Fibroblast of the aortic adventitia (primary cell): ENCODE results near the gene UBE2L3. TPM values are rescaled to one million over a fixed set of nuclear protein-coding genes. Genes with fewer than 3 reads are reported as not detected.
A peak's percentile ranks its signal among the peaks of the same experiment; 100 is the strongest.
"Not testable (repeated sequence)": the region's sequence is repeated elsewhere in the genome, so short reads cannot be mapped to it uniquely, and the experiment has no call there.

Source experiments
- DNase-seq: peaks from one replicate; pipeline ENCODE4 v3.0.0-alpha.2; 2010; ENCODE audit warnings: low read depth
- H3K4me3 ChIP-seq: 2 replicates; pipeline ENCODE4 v1.5.1; 2011; ENCODE audit warnings: low read depth, mild to moderate bottlenecking, control low read depth, low read length, moderate library complexity
- total RNA-seq: library from RNA; depleted of rRNA; stranded (reverse); fragments of >200 nt; gene quantifications from 2 replicates; pipeline ENCODE4 v1.2.3, GENCODE V29; 2012; ENCODE audit warnings: low replicate concordance
- TF ChIP-seq, protein P1 (sequence below): IDR thresholded peaks from 2 replicates; pipeline ENCODE4 v1.5.1; 2011; ENCODE audit warnings: mild to moderate bottlenecking, low read length, control low read depth, inconsistent platforms; ENCODE audit not compliant: insufficient read depth

UBE2L3 gene
- total RNA-seq, 1 donor, result 59.7 TPM

- no peak overlapping the region for H3K4me3 ChIP-seq
- TF ChIP-seq, protein P1, sequence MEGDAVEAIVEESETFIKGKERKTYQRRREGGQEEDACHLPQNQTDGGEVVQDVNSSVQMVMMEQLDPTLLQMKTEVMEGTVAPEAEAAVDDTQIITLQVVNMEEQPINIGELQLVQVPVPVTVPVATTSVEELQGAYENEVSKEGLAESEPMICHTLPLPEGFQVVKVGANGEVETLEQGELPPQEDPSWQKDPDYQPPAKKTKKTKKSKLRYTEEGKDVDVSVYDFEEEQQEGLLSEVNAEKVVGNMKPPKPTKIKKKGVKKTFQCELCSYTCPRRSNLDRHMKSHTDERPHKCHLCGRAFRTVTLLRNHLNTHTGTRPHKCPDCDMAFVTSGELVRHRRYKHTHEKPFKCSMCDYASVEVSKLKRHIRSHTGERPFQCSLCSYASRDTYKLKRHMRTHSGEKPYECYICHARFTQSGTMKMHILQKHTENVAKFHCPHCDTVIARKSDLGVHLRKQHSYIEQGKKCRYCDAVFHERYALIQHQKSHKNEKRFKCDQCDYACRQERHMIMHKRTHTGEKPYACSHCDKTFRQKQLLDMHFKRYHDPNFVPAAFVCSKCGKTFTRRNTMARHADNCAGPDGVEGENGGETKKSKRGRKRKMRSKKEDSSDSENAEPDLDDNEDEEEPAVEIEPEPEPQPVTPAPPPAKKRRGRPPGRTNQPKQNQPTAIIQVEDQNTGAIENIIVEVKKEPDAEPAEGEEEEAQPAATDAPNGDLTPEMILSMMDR, result no peak
- no peak for DNase-seq
These were observed 3.6 kb upstream of the UBE2L3 start for GRCh38 chr22:21563912-21564311.

DNA sequence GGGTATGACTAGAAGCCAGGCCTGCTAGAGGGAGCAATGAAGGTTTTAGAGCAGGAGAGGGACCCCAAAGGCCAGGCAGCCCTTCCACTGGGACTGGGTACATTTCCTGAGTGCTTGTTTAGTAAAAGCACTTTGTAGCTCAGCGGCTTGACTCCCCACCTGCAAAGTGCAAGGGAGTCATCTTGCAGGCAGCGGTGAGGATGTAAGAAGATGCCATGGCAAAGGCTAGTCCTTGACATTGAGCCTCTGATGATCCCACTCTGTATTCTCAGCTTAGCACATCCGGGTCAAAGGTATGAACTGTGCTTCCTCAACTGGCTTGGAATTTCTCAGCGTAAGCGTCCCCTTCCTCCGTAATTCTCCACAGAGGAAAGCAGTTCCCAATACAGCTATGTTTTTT lies 3.1 kb upstream of the UBE2L3 start:
- H3K4me3 ChIP-seq, result no peak overlapping the region
- DNase-seq, result no peak
- TF ChIP-seq, protein P1, result no peak

GRCh38 chr22:21568347-21569075 lies 997 bp downstream of the UBE2L3 start:
- TF ChIP-seq, protein P1, result no peak
- H3K4me3 ChIP-seq, result peak overlapping the region; percentile 85
- DNase-seq, result peak; percentile 37

DNA sequence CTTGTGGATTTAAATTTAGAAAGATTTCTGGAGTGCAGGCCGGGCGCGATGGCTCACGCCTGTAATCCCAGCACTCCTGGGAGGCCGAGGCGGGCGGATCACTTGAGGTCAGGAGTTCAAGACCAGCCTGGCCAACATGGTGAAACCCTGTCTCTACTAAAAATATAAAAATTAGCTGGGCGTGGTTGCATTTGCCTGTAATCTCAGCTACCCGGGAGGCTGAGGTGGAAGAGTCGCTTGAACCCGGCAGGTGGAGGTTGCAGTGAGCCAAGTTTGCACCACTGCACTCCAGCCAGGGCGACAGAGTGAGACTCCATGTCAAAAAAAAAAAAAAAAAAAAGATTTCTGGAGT lies 1.5 kb downstream of the UBE2L3 start:
- DNase-seq, result not testable (repeated sequence)
- H3K4me3 ChIP-seq, result peak overlapping the region; percentile 85

DNA sequence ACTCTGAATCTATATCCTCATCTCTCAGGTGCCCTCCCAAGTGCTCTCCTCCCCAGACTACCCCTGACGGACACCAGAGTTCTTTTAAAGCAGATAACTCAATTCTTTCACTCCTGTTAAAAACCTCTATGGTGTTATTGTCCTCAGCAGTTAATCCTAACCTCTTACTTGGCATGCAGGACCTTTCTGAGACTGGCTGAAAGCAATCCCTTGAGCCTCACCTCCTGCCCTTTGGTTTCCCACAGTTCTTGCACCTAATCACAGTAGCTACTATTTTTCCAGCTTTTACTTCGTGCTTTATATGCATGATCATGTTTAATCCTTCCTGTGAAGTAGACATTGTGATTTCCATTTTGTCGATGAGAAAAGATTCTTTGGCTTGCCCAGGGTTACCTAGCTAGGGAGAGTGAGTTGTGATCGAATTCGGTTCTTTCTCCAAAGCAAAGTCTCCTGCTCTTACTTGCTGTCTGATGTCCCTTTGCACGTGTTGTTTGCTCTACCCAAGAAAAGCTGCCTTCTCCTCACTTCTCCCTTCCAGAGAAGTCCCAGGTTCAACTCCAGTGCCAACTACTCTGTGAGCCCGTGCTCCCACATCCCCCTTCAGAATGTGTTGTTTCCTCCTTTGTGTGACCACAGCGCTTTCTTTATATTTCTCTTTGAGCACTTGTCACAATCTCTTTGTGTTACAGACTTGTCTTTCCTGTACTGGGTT lies 2.1 kb downstream of the UBE2L3 start:
- TF ChIP-seq, protein P1, result no peak
- DNase-seq, result no peak
- H3K4me3 ChIP-seq, result peak overlapping the region; percentile 85

- TF ChIP-seq, protein P1, result no peak
- no peak overlapping the region for H3K4me3 ChIP-seq
- no peak for DNase-seq
These were observed 2.9 kb downstream of the UBE2L3 start for GRCh38 chr22:21570398-21570797.

DNA sequence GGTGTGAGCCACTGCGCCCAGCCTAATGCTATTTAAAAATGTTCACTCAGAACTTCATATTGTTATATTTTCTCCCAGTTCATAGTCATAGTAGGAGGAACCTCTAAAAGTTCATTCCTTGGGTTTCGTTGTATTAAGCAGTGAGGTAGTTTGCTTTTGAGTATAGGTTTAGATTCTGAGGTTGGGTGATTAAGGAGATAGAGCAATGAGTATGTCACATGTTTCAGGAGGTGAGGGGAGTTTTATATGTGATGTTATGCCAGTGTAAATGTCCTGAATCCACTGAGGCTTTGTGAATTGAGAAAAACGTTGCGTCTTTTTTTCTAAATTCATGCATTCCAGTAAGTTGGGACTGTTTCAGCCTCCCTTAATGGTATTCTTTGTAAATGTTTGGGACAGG lies 4.2 kb downstream of the UBE2L3 start:
- no peak for DNase-seq
- H3K4me3 ChIP-seq, result no peak overlapping the region
- TF ChIP-seq, protein P1, result no peak
